Fibroblast of skin of back (primary cell): ENCODE data around the gene NDUFAF7.
"Not testable (repeated sequence)": the region's sequence is repeated elsewhere in the genome, so short reads cannot be mapped to it uniquely, and the experiment has no call there.

Source experiments
- DNase-seq: peaks from one replicate; pipeline ENCODE4 v3.0.0-alpha.2; 2013

The NDUFAF7 gene

GRCh38 chr2:37284381-37284780 lies 52.9 kb downstream of the NDUFAF7 start:
- peak; percentile 21 for DNase-seq

- no peak for DNase-seq
These were observed 56.5 kb downstream of the NDUFAF7 start for GRCh38 chr2:37287966-37288365.

- DNase-seq = no peak
These were observed 60.2 kb downstream of the NDUFAF7 start for GRCh38 chr2:37291680-37292079.

- DNase-seq = not testable (repeated sequence)
These were observed 63.4 kb downstream of the NDUFAF7 start for GRCh38 chr2:37294858-37295257.

- no peak for DNase-seq
These were observed 64.1 kb downstream of the NDUFAF7 start for GRCh38 chr2:37295469-37296073.

GRCh38 chr2:37297632-37298031 lies 66.2 kb downstream of the NDUFAF7 start:
- DNase-seq = no peak
